HCT116 (cell line): ENCODE results near the gene PEX11A. TPM values are rescaled to one million over a fixed set of nuclear protein-coding genes. Genes with fewer than 3 reads are reported as not detected.

Experiments
- ATAC-seq: fragments of 200-7000 bp; cut with Tn5 transposase; 2 replicates; pipeline ENCODE4 v1.9.1; 2020; ENCODE audit warnings: mild to moderate bottlenecking, moderate library complexity
- BruUV-seq: library from RNA; stranded (reverse); fragments of 400-500 nt; replicated peaks from 2 replicates; lab custom pipeline; 2021; lab: Mats Ljungman, UMichigan
- CTCF ChIA-PET: fragments of 300-600 bp; sonication (Branson Sonifier 250); formaldehyde crosslinking; loops from one replicate; lab custom pipeline; 2021; ENCODE audit warnings: antibody characterized with exemption; lab: Charles Lee
- POLR2A ChIA-PET: fragments of 300-600, 350-600 bp; sonication (Branson Sonifier 250); formaldehyde crosslinking; loops from one replicate; lab custom pipeline; 2021; ENCODE audit warnings: antibody characterized with exemption; lab: Charles Lee
- RAD21 ChIA-PET, 2 experiments: fragments of 300-600 bp; sonication (Branson Sonifier 250); formaldehyde crosslinking; loops; one replicate each; lab custom pipeline; 2023; ENCODE audit warnings: low total read pairs in 2 of 2; ENCODE audit not compliant: uncharacterized antibody in 2 of 2, unreplicated experiment in 2 of 2, low non-redundant PET in 1 of 2; lab: Charles Lee
- DNase-seq: peaks from one replicate; pipeline ENCODE4 v3.0.0-alpha.2; 2010; ENCODE audit warnings: low read depth, low spot score
- H2AFZ ChIP-seq: fragments of 200-600 bp; shearing (Covaris generic), sonication (generic); 2 replicates; pipeline ENCODE4 v1.6.1; 2017; ENCODE audit warnings: low read depth, mixed run types, mixed read lengths, antibody characterized with exemption, low read length; ENCODE audit not compliant: poor library complexity, severe bottlenecking
- H3K27ac ChIP-seq: 2 replicates; pipeline ENCODE4 v1.5.1; 2012; ENCODE audit warnings: low read depth, low read length
- H3K27me3 ChIP-seq: fragments of 200-600 bp; sonication (generic); 2 replicates; pipeline ENCODE4 v1.6.1; 2016; ENCODE audit warnings: mixed run types, low read length, mixed read lengths; ENCODE audit not compliant: insufficient read depth
- H3K36me3 ChIP-seq, 2 experiments: fragments of 200-500 bp in 1 of 2; fragments of 200-600 bp in 1 of 2; sonication (Bioruptor generic) in 1 of 2; sonication (generic) in 1 of 2; 2 replicates each; pipeline versions ENCODE4 v1.5.1 to v1.6.1; 2014 to 2016; ENCODE audit warnings: low read length in 2 of 2, inconsistent platforms in 1 of 2, mixed read lengths in 1 of 2, mixed run types in 1 of 2; ENCODE audit not compliant: insufficient read depth in 2 of 2, control insufficient read depth in 1 of 2
- H3K4me1 ChIP-seq, 2 experiments: fragments of 200-600 bp in 1 of 2; sonication (generic) in 1 of 2; 2 replicates each; pipeline versions ENCODE4 v1.5.1 to v1.6.1; 2012 to 2017; ENCODE audit warnings: low read length in 2 of 2, inconsistent platforms in 1 of 2, mild to moderate bottlenecking in 1 of 2, mixed read lengths in 1 of 2, mixed run types in 1 of 2, moderate library complexity in 1 of 2; ENCODE audit not compliant: insufficient read depth in 2 of 2, control insufficient read depth in 1 of 2
- H3K4me2 ChIP-seq: fragments of 200-600 bp; sonication (generic); 2 replicates; pipeline ENCODE4 v1.6.1; 2017; ENCODE audit warnings: mixed run types, low read length, mixed read lengths
- H3K4me3 ChIP-seq, 2 experiments: fragments of 200-600 bp in 1 of 2; sonication (generic) in 1 of 2; replicated peaks in 1 of 2; 2 replicates each; pipeline ENCODE4 v1.5.1; 2011 to 2016; ENCODE audit warnings: low read length in 2 of 2, control low read depth in 1 of 2, low read depth in 1 of 2, mild to moderate bottlenecking in 1 of 2, mixed read lengths in 1 of 2, mixed run types in 1 of 2
- H3K79me2 ChIP-seq: fragments of 200-600 bp; sonication (generic); 2 replicates; pipeline ENCODE4 v1.6.1; 2017; ENCODE audit warnings: mild to moderate bottlenecking, mixed run types, low read length, moderate library complexity, mixed read lengths; ENCODE audit not compliant: insufficient read depth
- H3K9ac ChIP-seq: fragments of 200-600 bp; sonication (generic); 2 replicates; pipeline ENCODE4 v1.6.1; 2016; ENCODE audit warnings: low read length, mixed read lengths
- H3K9me2 ChIP-seq: fragments of 200-600 bp; sonication (generic), shearing (Covaris generic); 2 replicates; pipeline ENCODE4 v1.6.1; 2017; ENCODE audit warnings: mixed run types, mild to moderate bottlenecking, moderate library complexity; ENCODE audit not compliant: insufficient read depth
- H3K9me3 ChIP-seq, 2 experiments: fragments of 200-500 bp in 1 of 2; fragments of 200-600 bp in 1 of 2; sonication (Bioruptor generic) in 1 of 2; sonication (generic) in 1 of 2; 2 replicates each; pipeline ENCODE4 v1.6.1; 2014 to 2017; ENCODE audit warnings: low read length in 2 of 2, mixed read lengths in 2 of 2, inconsistent platforms in 1 of 2, low read depth in 1 of 2, mild to moderate bottlenecking in 1 of 2, mixed run types in 1 of 2, moderate library complexity in 1 of 2; ENCODE audit not compliant: control insufficient read depth in 1 of 2, insufficient read depth in 1 of 2
- H4K20me1 ChIP-seq: fragments of 200-600 bp; sonication (generic), shearing (Covaris generic); 2 replicates; pipeline ENCODE4 v1.6.1; 2017; ENCODE audit warnings: mixed run types, mild to moderate bottlenecking, moderate library complexity; ENCODE audit not compliant: insufficient read depth
- CBX3 ChIP-seq: IDR thresholded peaks from 2 replicates; pipeline ENCODE4 v1.6.1; 2012; ENCODE audit warnings: low read depth
- JUND ChIP-seq: IDR thresholded peaks from 2 replicates; pipeline ENCODE4 v1.6.1; 2012
- SP1 ChIP-seq: IDR thresholded peaks from 2 replicates; pipeline ENCODE4 v1.6.1; 2012; ENCODE audit warnings: low read depth
- YY1 ChIP-seq: IDR thresholded peaks from 2 replicates; pipeline ENCODE4 v1.6.1; 2011; ENCODE audit warnings: low read length, low read depth, moderate library complexity, mild to moderate bottlenecking; ENCODE audit not compliant: insufficient replicate concordance; ENCODE audit errors: extremely low read depth
- intact Hi-C: fragments of 100-400 bp; cut with micrococcal nuclease; formaldehyde crosslinking; loops from 2 replicates; pipeline ENCODE4 v1.10.0; 2022
- total RNA-seq: library from RNA; stranded (reverse); gene quantifications from one replicate; pipeline ENCODE4 v1.2.1, GENCODE V29; 2021; ENCODE audit not compliant: unreplicated experiment
- TF ChIP-seq, protein P1 (sequence below), 3 experiments: fragments of 200-600 bp in 1 of 3; sonication (generic) in 1 of 3; IDR thresholded peaks in 2 of 3; conservative IDR thresholded peaks in 1 of 3; 2 replicates each; pipeline ENCODE4 v1.5.1; 2012 to 2017; ENCODE audit warnings: low read depth in 2 of 3, low read length in 2 of 3, antibody characterized with exemption in 1 of 3, borderline replicate concordance in 1 of 3, control low read depth in 1 of 3, mild to moderate bottlenecking in 1 of 3, mixed read lengths in 1 of 3, mixed run types in 1 of 3, moderate library complexity in 1 of 3; ENCODE audit not compliant: insufficient read depth in 1 of 3
- TF ChIP-seq, protein P2 (sequence below): IDR thresholded peaks from 2 replicates; pipeline ENCODE4 v1.6.1; 2012

PEX11A gene
- total RNA-seq, 1 experiment from 2014 or later: 7.1 TPM

DNA sequence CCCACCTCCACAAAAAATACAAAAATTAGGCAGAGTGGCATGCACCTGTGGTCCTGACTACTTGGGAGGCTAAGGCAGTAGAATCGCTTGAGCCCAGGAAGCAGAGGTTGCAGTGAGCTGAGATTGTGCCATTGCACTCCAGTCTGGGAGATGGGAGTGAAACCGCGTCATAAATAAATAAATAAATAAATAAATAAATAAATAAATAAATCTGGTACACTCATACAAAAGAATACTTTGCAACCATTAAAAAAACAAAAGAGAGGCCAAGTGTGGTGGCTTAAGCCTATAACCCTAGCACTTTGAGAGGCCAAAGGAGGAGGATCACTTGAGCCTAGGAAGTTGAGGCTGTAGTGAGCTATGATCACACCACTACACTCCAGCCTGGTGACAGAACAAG is 32.5 kb upstream of the PEX11A start:
- Histone ChIP-seq H2AFZ (no peak overlapping the region), H3K9me3 (peaks cover 0 to 4% of the 10 kb centered on the region in 2 experiments; a peak in 1 of 4 replicates), H3K27ac (no peak overlapping the region), H3K4me2 (no peak overlapping the region), H3K27me3 (no peaks in the 10 kb centered on the region), H4K20me1 (no peaks in the 10 kb centered on the region), H3K9ac (no peak overlapping the region), H3K9me2 (no peaks in the 10 kb centered on the region), H3K36me3 (no peaks in the 10 kb centered on the region), H3K79me2 (no peaks in the 10 kb centered on the region), H3K4me1 (no peaks in the 10 kb centered on the region), H3K4me3 (no peak overlapping the region)
- no TSS peak for BruUV-seq
- ChIA-PET POLR2A (no interaction called here), CTCF (no interaction called here), RAD21 (no interaction called here)
- intact Hi-C loops: no loop called here
- TF ChIP-seq, protein P1, sequence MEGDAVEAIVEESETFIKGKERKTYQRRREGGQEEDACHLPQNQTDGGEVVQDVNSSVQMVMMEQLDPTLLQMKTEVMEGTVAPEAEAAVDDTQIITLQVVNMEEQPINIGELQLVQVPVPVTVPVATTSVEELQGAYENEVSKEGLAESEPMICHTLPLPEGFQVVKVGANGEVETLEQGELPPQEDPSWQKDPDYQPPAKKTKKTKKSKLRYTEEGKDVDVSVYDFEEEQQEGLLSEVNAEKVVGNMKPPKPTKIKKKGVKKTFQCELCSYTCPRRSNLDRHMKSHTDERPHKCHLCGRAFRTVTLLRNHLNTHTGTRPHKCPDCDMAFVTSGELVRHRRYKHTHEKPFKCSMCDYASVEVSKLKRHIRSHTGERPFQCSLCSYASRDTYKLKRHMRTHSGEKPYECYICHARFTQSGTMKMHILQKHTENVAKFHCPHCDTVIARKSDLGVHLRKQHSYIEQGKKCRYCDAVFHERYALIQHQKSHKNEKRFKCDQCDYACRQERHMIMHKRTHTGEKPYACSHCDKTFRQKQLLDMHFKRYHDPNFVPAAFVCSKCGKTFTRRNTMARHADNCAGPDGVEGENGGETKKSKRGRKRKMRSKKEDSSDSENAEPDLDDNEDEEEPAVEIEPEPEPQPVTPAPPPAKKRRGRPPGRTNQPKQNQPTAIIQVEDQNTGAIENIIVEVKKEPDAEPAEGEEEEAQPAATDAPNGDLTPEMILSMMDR (IDR thresholded peaks at IDR 0.05 in 2 of 3, conservative IDR thresholded peaks at IDR 0.05 in 1 of 3; ENCODE audit: borderline replicate concordance in 1 of 3, insufficient read depth in 1 of 3, low read depth in 2 of 3, low read length in 2 of 3): no peak
- TF ChIP-seq, protein P2, sequence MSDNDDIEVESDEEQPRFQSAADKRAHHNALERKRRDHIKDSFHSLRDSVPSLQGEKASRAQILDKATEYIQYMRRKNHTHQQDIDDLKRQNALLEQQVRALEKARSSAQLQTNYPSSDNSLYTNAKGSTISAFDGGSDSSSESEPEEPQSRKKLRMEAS: no peak
- TF ChIP-seq SP1: no peak
- no peak for ATAC-seq
- DNase-seq: no peak

DNA sequence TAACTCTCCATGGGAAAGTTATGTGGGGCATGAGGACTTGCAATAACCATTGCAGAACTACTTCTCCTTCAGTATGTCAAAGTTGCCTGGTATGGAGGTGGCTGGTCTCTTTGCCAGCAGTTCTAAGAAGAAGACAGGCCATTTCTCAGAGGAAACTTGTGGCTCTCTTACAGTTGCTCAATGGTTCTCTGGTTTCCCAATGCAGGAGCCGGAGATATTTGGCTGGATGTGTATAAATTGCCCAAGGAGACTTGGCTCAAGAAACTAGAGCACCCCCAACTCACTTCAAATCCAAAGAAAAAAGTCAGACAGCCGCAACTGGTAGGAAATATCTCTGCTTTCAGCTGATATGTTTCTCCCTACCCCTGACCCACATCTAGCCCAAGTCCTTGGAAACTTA is 24.2 kb upstream of the PEX11A start:
- Histone ChIP-seq H3K27me3 (no peaks in the 10 kb centered on the region), H3K4me2 (no peak overlapping the region), H3K4me3 (no peak overlapping the region), H3K4me1 (no peaks in the 10 kb centered on the region), H3K36me3 (no peaks in the 10 kb centered on the region), H2AFZ (no peak overlapping the region), H3K9me3 (no peaks in the 10 kb centered on the region), H3K27ac (no peak overlapping the region), H4K20me1 (no peaks in the 10 kb centered on the region), H3K9me2 (no peaks in the 10 kb centered on the region), H3K79me2 (no peaks in the 10 kb centered on the region), H3K9ac (no peak overlapping the region)
- intact Hi-C loops: no loop called here
- CTCF ChIA-PET: no interaction called here
- no TSS peak for BruUV-seq
- TF ChIP-seq SP1: no peak
- TF ChIP-seq YY1: no peak
- no peak for TF ChIP-seq CBX3
- no peak for TF ChIP-seq JUND
- POLR2A ChIA-PET: no interaction called here
- DNase-seq (no peak), ATAC-seq (no peak)
- RAD21 ChIA-PET: no interaction called here
